GM12865 (cell line): Measurements from ENCODE around the gene CENPP.
"Not testable (repeated sequence)": the region's sequence is repeated elsewhere in the genome, so short reads cannot be mapped to it uniquely, and the experiment has no call there.

Experiments used
- DNase-seq: peaks from one replicate; pipeline ENCODE4 v3.0.0; 2010; ENCODE audit warnings: low read depth
- H3K4me3 ChIP-seq: 2 replicates; pipeline ENCODE4 v1.5.1; 2011; ENCODE audit warnings: mild to moderate bottlenecking, low read depth, low read length, control low read depth
- TF ChIP-seq, protein P1 (sequence below): IDR thresholded peaks from 2 replicates; pipeline ENCODE4 v1.5.1; 2011; ENCODE audit warnings: low read length, control low read depth, low read depth, inconsistent platforms; ENCODE audit not compliant: insufficient read depth; ENCODE audit errors: missing control alignments

The CENPP gene

DNA sequence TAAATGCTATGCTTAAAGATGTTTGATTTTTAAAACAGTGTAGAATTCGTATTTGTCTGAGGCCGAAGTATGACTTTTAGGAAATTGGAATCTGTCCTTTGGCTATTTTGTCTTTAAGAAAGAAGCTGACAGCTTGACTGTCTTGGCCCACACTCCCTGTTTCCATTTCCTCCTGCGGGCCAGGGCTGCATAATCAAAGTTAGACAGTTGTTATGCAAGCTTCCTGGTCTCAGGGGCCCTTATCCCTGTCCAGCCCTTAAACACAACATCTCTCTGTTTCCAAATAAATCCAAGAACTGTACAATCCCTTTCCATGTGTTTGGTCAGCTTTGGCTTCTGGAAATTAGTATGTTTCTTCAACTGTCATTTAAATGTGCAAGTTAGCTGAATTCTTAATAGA lies 264.6 kb downstream of the CENPP start:
- TF ChIP-seq, protein P1, sequence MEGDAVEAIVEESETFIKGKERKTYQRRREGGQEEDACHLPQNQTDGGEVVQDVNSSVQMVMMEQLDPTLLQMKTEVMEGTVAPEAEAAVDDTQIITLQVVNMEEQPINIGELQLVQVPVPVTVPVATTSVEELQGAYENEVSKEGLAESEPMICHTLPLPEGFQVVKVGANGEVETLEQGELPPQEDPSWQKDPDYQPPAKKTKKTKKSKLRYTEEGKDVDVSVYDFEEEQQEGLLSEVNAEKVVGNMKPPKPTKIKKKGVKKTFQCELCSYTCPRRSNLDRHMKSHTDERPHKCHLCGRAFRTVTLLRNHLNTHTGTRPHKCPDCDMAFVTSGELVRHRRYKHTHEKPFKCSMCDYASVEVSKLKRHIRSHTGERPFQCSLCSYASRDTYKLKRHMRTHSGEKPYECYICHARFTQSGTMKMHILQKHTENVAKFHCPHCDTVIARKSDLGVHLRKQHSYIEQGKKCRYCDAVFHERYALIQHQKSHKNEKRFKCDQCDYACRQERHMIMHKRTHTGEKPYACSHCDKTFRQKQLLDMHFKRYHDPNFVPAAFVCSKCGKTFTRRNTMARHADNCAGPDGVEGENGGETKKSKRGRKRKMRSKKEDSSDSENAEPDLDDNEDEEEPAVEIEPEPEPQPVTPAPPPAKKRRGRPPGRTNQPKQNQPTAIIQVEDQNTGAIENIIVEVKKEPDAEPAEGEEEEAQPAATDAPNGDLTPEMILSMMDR: no peak
- no peak overlapping the region for H3K4me3 ChIP-seq
- DNase-seq: no peak

DNA sequence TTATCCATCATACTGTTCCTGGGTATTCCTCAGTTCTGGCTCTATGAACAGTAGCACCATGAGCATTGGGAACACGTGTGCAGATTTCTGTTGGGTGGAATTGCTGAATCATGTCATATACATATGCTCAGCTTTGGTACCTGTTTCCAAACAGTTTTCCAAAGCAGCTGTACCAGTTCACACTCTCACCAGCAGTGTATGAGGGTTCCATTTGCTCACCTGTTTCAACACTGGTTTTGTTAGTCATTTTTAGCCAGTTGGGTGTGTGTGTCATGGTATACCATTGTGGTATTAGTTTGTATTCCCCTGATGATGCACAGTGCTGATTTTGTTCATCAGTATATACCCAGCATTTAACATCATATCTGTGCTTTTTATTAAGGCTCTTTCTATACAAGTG lies 266.8 kb downstream of the CENPP start:
- no peak overlapping the region for H3K4me3 ChIP-seq
- TF ChIP-seq, protein P1: no peak
- DNase-seq: no peak

DNA sequence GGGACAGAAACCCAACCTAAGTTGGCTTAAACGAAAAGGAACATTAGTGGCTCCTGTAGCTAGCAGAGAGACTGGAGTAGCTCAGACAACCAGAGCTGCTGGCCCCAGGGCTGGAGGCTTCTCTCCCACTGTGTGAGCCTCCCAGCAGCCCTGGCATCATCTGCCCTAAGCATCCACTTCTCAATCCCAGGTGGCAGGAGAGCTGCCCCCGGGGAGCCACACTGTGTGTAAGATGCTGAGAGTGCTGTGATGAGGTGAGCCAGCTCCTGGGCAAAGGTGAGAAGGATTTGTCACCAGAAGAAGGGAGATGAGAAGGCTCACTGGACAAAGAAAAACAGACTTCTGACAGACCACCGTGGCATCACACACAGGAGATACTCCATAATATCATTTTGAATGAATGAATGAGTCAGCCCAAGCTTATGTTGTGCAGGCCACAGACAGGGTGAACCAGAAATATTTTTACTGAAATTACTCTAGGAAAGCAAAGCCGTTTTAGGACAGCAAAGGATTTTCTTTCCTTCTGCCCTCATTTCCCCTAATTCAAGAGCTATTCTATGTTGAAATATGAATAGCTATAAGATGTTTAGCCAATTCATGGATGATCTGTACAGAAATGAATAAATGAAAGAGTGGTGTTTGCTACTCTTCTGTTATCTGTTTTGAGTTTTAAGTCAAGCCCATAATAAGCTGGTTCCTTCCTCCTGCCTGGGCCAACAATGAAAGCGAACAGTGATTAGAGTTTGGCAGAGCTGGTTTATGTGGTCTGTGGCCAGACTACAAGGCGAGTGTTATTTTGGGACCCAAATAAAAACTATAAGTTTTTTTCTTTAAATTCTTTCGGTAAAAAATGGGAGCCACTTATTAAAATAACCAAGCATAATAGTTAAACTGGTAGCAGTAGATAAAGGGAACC lies 267.5 kb downstream of the CENPP start:
- H3K4me3 ChIP-seq: no peak overlapping the region
- TF ChIP-seq, protein P1: no peak
- no peak for DNase-seq

DNA sequence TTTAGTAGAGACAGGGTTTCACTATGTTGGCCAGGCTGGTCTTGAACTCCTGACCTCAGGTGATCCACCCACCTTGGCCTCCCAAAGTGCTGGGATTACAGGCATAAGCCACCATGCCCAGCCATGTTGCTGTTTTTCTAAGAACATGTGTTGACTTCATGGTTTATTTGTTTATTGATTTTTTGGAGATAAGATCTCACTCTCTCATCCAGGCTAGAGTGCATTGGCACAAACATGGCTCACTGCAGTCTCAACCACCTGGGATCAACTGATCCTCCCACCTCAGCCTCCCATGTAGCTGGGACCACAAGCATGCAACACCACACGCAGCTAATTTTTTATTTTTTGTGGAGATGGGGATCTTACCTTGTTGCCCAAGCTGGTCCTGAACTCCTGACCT lies 269.3 kb downstream of the CENPP start:
- not testable (repeated sequence) for DNase-seq, H3K4me3 ChIP-seq

DNA sequence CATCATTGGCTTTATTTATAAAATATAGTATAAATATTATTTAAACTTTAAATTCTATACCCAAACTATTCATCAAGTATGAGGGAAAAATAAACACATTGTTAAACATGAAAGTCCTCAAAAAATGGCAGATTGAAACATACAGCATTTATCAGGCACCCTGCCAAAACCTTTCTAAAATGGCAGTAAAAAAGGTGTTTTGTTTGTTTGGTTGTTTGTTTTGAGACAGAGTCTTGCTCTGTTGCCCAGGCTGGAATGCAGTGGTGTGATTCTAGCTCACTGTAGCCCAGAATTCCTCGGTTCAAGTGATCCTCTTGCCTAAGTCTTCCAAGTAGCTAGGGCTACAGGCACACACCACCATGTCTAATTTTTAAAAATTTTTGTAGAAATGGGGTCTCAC lies 270.2 kb downstream of the CENPP start:
- H3K4me3 ChIP-seq: no peak overlapping the region
- no peak for DNase-seq
- TF ChIP-seq, protein P1: no peak

DNA sequence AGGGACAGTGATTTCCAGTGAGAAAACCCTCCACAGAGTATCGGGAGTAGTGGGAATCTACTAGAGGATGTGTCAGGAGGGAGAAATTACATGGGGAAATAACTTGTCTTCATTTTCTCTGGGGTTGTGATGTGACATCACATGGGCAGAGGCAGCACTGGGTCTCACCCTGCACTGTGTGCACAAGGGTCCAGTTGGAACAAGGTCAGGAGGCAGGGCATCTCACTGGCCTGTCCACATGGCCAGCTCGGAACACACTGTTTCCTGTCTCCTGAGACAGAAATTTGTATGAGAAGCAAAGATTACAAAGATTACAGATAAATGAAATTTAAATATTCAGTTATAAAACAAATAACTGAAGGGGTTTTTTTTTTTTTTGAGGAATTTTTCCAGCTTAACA lies 272.6 kb downstream of the CENPP start:
- H3K4me3 ChIP-seq: no peak overlapping the region
- TF ChIP-seq, protein P1: no peak

DNA sequence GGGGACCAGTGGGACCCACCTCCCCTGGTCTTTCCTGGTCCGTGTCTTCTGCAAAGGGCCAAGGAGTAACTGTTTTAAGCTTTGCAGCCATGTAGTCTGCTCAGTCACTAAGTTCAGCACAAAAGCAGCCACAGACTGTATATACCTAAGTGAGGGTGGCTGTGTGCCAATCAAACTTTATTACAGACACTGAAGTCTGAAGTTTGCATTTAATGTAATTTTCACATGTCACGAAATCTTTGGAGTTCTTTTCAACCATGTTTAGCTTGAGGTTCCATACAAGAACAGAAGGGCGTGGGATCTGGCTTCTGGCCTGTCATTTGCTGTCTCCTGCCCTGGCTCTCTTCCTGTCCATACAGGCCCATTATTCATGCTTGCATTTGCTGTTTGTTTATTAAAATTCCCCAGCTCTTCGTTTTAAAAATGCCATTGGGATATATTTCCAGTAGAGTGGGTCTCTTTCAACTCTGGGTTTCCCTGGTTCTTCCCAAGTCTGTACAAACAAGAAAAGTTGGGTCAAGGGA lies 274.2 kb downstream of the CENPP start:
- no peak for DNase-seq
- TF ChIP-seq, protein P1: no peak
- H3K4me3 ChIP-seq: no peak overlapping the region

More for the DNA sequence above, 272.6 kb downstream of the CENPP start:
- no peak for DNase-seq
